GM12878 (cell line): ENCODE measurements around the gene RAB3C. TPM values are rescaled to one million over a fixed set of nuclear protein-coding genes. Genes with fewer than 3 reads are reported as not detected.

Experiments used
- ATAC-seq: fragments of 200-7000 bp; cut with Tn5 transposase; 3 replicates; pipeline ENCODE4 v1.9.1; 2020; ENCODE audit warnings: mild to moderate bottlenecking, moderate library complexity
- BruUV-seq: library from RNA; stranded (reverse); fragments of 400-500 nt; replicated peaks from 2 replicates; lab custom pipeline; 2021; lab: Mats Ljungman, UMichigan
- CTCF ChIA-PET: fragments of 300-600 bp; sonication (Branson Sonifier 250); formaldehyde crosslinking; extraction: SDS; loops from one replicate; lab custom pipeline; 2021; ENCODE audit warnings: inconsistent platforms; lab: Yijun Ruan, JAX
- POLR2A ChIA-PET: fragments of 350-600 bp; formaldehyde crosslinking; extraction: SDS; loops from one replicate; lab custom pipeline; 2021; ENCODE audit warnings: inconsistent platforms; lab: Charles Lee
- RAD21 ChIA-PET: fragments of 300-600 bp; sonication (Branson Sonifier 250); formaldehyde crosslinking; loops from one replicate; lab custom pipeline; 2023; ENCODE audit warnings: antibody characterized with exemption; ENCODE audit not compliant: unreplicated experiment; lab: Charles Lee
- SMC1A ChIA-PET: fragments of 300-600 bp; sonication (Branson Sonifier 250); formaldehyde crosslinking; loops from one replicate; lab custom pipeline; 2023; ENCODE audit not compliant: unreplicated experiment, uncharacterized antibody; lab: Charles Lee
- DNase-seq: peaks from one replicate; pipeline ENCODE4 v3.0.0-alpha.2; 2011; ENCODE audit warnings: low read depth, low spot score
- FAIRE-seq: peaks from 3 replicates; lab custom pipeline; 2011; peaks lifted over from hg19 to GRCh38; lab: Jason Lieb, UNC
- H2AFZ ChIP-seq: 2 replicates; pipeline ENCODE4 v1.6.0; 2011; ENCODE audit warnings: low read depth, low read length, control low read depth; ENCODE audit not compliant: control insufficient read depth
- H3K27ac ChIP-seq: 2 replicates; pipeline ENCODE4 v1.5.1; 2011; ENCODE audit warnings: control low read depth; ENCODE audit not compliant: control insufficient read depth, insufficient read depth
- H3K27me3 ChIP-seq, 2 experiments: replicated peaks in 1 of 2; 2 replicates each; pipeline versions ENCODE4 v1.6.0 to v1.6.1; 2011; ENCODE audit warnings: low read length in 1 of 2; ENCODE audit not compliant: control insufficient read depth in 2 of 2, insufficient read depth in 2 of 2
- H3K36me3 ChIP-seq, 2 experiments: 2 replicates each; pipeline ENCODE4 v1.5.1; 2011; ENCODE audit warnings: low read length in 1 of 2; ENCODE audit not compliant: control insufficient read depth in 2 of 2, insufficient read depth in 2 of 2
- H3K4me1 ChIP-seq: 2 replicates; pipeline ENCODE4 v1.6.1; 2011; ENCODE audit warnings: mild to moderate bottlenecking, low read length, moderate library complexity, mixed read lengths; ENCODE audit not compliant: control insufficient read depth, insufficient read depth
- H3K4me2 ChIP-seq: 2 replicates; pipeline ENCODE4 v1.6.0; 2011; ENCODE audit warnings: control low read depth; ENCODE audit not compliant: control insufficient read depth, insufficient read depth
- H3K4me3 ChIP-seq: fragments of 200-600 bp; sonication (generic); 2 replicates; pipeline ENCODE4 v1.5.1; 2016
- H3K79me2 ChIP-seq: 2 replicates; pipeline ENCODE4 v1.6.0; 2011; ENCODE audit warnings: low read length; ENCODE audit not compliant: control insufficient read depth, insufficient read depth
- H3K9ac ChIP-seq: 2 replicates; pipeline ENCODE4 v1.8.0; 2011; ENCODE audit warnings: low read length, control low read depth, mixed read lengths; ENCODE audit not compliant: control insufficient read depth, insufficient read depth
- H3K9me3 ChIP-seq: replicated peaks from 3 replicates; pipeline ENCODE4 v1.5.1; 2011; ENCODE audit warnings: mild to moderate bottlenecking, low read length; ENCODE audit not compliant: control insufficient read depth, insufficient read depth
- H4K20me1 ChIP-seq: 2 replicates; pipeline ENCODE4 v1.6.0; 2011; ENCODE audit not compliant: control insufficient read depth, insufficient read depth
- BRCA1 ChIP-seq: IDR thresholded peaks from 2 replicates; pipeline ENCODE4 v1.6.1; 2011; ENCODE audit warnings: low read depth, low read length, improper control_type of control experiment
- CEBPB ChIP-seq, 2 experiments: fragments of 150-350 bp in 1 of 2; IDR thresholded peaks; 2 replicates each; pipeline ENCODE4 v1.6.1; 2012 to 2014; ENCODE audit warnings: low read depth in 2 of 2, low read length in 2 of 2, borderline replicate concordance in 1 of 2, inconsistent platforms in 1 of 2
- CREM ChIP-seq: IDR thresholded peaks from 2 replicates; pipeline ENCODE4 v1.6.1; 2014; ENCODE audit warnings: antibody characterized with exemption, low read depth
- GATAD2B ChIP-seq: fragments of 450-650 bp; conservative IDR thresholded peaks from 2 replicates; pipeline ENCODE4 v1.6.1; 2017; ENCODE audit warnings: low read depth, mild to moderate bottlenecking, moderate library complexity
- HCFC1 ChIP-seq: fragments of 150-350 bp; IDR thresholded peaks from 2 replicates; pipeline ENCODE4 v1.6.1; 2014; ENCODE audit warnings: low read length
- IKZF1 ChIP-seq: fragments of 450-650 bp; conservative IDR thresholded peaks from 2 replicates; pipeline ENCODE4 v1.6.1; 2017; ENCODE audit warnings: antibody characterized with exemption, mild to moderate bottlenecking
- NFYA ChIP-seq: IDR thresholded peaks from 2 replicates; pipeline ENCODE4 v1.6.1; 2011; ENCODE audit warnings: low read depth, mild to moderate bottlenecking, low read length, improper control_type of control experiment, borderline replicate concordance
- RELA ChIP-seq: fragments of 450-650 bp; IDR thresholded peaks from 2 replicates; pipeline ENCODE4 v1.8.0; 2014; ENCODE audit warnings: borderline replicate concordance; ENCODE audit not compliant: partially characterized antibody
- ZNF217 ChIP-seq: fragments of 450-650 bp; IDR thresholded peaks from 2 replicates; pipeline ENCODE4 v1.6.1; 2017; ENCODE audit warnings: antibody characterized with exemption, mild to moderate bottlenecking
- ZNF274 ChIP-seq: IDR thresholded peaks from one replicate; pipeline ENCODE4 v1.8.0; 2011; ENCODE audit not compliant: insufficient read length, insufficient read depth
- ZNF384 ChIP-seq: IDR thresholded peaks from 2 replicates; pipeline ENCODE4 v1.6.1; 2012; ENCODE audit warnings: low read depth, mild to moderate bottlenecking, low read length, improper control_type of control experiment, borderline replicate concordance
- ZNF622 ChIP-seq: fragments of 450-650 bp; IDR thresholded peaks from 2 replicates; pipeline ENCODE4 v1.6.1; 2017; ENCODE audit warnings: mild to moderate bottlenecking, inconsistent platforms
- WGBS: methylation state at CpG from one replicate; pipeline ENCODE4 v1.1.6; 2016; ENCODE audit warnings: low lambda C conversion rate; ENCODE audit not compliant: insufficient replicate concordance, insufficient coverage; ENCODE audit errors: missing lambda C conversion rate; 5-methylcytosine and 5-hydroxymethylcytosine counted together
- in situ Hi-C: fragments of 300-500 bp; cut with MboI; formaldehyde crosslinking; loops from 9 replicates; pipeline ENCODE4 v1.14.3; 2018; ENCODE audit warnings: mixed read lengths
- intact Hi-C: fragments of 100-400 bp; cut with micrococcal nuclease; formaldehyde crosslinking; loops from one replicate; pipeline ENCODE4 v1.14.2; 2022; ENCODE audit not compliant: unreplicated experiment
- polyA plus RNA-seq, 11 experiments: library from polyadenylated mRNA; depleted of rRNA in 4 of 11; unstranded in 6 of 11; stranded (reverse) in 5 of 11; fragments of >200 nt; fragmentation: Nextera tagmentation in 4 of 11; fragmentation: Illumina TruSeq in 1 of 11; extraction: Ambion mirVana in 4 of 11; extraction: Trizol in 1 of 11; gene quantifications; 1 replicate in 1 of 11; 2 replicates in 10 of 11; pipeline versions ENCODE4 v1.2.1 to v1.2.3, GENCODE V29; 2011 to 2016; ENCODE audit warnings: inconsistent platforms in 2 of 11, missing spikeins in 2 of 11, low read depth in 1 of 11
- total RNA-seq, 4 experiments: library from RNA; depleted of rRNA in 3 of 4; stranded (reverse); fragments of >200 nt in 3 of 4; fragmentation: Illumina TruSeq in 1 of 4; extraction: Trizol in 1 of 4; gene quantifications; 2 replicates each; pipeline versions ENCODE4 v1.2.1 to v1.2.3, GENCODE V29; 2013 to 2021
- TF ChIP-seq, protein P1 (sequence below): fragments of 150-350 bp; IDR thresholded peaks from 2 replicates; pipeline ENCODE4 v1.6.1; 2014; ENCODE audit warnings: mild to moderate bottlenecking, low read depth, low read length
- TF ChIP-seq, protein P2 (sequence below): fragments of 450-650 bp; IDR thresholded peaks from 2 replicates; pipeline ENCODE4 v1.6.1; 2016; ENCODE audit warnings: mild to moderate bottlenecking, moderate library complexity, borderline replicate concordance

The RAB3C gene
- total and polyA plus RNA-seq, 10 of the 15 experiments (the other 5 are each of a cell fraction or from before 2014, with no cell fraction given): not detected

DNA sequence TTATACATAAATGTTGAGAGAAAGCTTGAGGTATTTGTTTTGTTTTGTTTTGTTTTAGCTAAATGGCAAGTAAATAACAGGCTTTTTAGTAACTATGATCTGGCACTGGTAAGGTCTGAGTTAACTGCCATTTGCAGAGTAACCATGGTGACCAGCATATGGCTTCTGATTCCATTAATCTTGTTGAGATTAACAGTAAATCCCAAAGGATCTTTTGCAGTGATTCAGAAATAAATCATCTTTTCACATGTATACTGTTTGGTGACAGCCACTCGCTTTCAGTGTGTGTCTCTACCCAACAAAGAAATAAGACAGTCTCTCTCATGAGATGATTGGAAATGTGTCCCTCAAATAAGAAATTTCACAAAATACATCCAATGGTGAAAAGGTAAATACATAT lies 235.6 kb downstream of the RAB3C start:
- BruUV-seq: no TSS peak
- Histone ChIP-seq H3K4me1 (no peaks in the 10 kb centered on the region), H3K9ac (no peak overlapping the region), H3K79me2 (no peaks in the 10 kb centered on the region), H3K27ac (no peak overlapping the region), H3K9me3 (no peaks in the 10 kb centered on the region), H3K27me3 (peaks cover 0 to 1% of the 10 kb centered on the region in 2 experiments; a peak in 1 of 4 replicates), H3K4me3 (no peak overlapping the region), H2AFZ (no peak overlapping the region), H3K4me2 (no peak overlapping the region), H3K36me3 (no peaks in the 10 kb centered on the region), H4K20me1 (no peaks in the 10 kb centered on the region)
- ChIA-PET POLR2A (no interaction called here), CTCF (interaction anchor here (1.2 to 2.2 kb wide), 3 partner anchors 31 to 340 kb away, joined by 4 to 5 read pairs (median 5); no protein-coding TSS in a partner anchor), RAD21 (interaction anchor here (1.2 kb wide), 1 partner anchor 32 kb away, joined by 3 read pairs; no protein-coding TSS in a partner anchor), SMC1A (interaction anchor here (0.8 to 1.3 kb wide), 2 partner anchors 75 to 101 kb away, joined by 3 read pairs; no protein-coding TSS in a partner anchor)
- intact Hi-C loops: no loop called here
- ATAC-seq: no peak
- 75% methylated on average over 1 of the region's 1 CpG for WGBS
- in situ Hi-C loops: no loop called here
- no peak for DNase-seq
- TF ChIP-seq GATAD2B (no peak), ZNF384 (no peak), IKZF1 (no peak), BRCA1 (no peak), ZNF274 (no peak), RELA (no peak), HCFC1 (no peak), NFYA (no peak), ZNF622 (no peak), CREM (no peak), CEBPB (IDR thresholded peaks at IDR 0.05; ENCODE audit: borderline replicate concordance in 1 of 2, low read depth in 2 of 2, low read length in 2 of 2) (no peak), ZNF217 (no peak)
- TF ChIP-seq, protein P1, sequence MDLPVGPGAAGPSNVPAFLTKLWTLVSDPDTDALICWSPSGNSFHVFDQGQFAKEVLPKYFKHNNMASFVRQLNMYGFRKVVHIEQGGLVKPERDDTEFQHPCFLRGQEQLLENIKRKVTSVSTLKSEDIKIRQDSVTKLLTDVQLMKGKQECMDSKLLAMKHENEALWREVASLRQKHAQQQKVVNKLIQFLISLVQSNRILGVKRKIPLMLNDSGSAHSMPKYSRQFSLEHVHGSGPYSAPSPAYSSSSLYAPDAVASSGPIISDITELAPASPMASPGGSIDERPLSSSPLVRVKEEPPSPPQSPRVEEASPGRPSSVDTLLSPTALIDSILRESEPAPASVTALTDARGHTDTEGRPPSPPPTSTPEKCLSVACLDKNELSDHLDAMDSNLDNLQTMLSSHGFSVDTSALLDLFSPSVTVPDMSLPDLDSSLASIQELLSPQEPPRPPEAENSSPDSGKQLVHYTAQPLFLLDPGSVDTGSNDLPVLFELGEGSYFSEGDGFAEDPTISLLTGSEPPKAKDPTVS: no peak
- TF ChIP-seq, protein P2, sequence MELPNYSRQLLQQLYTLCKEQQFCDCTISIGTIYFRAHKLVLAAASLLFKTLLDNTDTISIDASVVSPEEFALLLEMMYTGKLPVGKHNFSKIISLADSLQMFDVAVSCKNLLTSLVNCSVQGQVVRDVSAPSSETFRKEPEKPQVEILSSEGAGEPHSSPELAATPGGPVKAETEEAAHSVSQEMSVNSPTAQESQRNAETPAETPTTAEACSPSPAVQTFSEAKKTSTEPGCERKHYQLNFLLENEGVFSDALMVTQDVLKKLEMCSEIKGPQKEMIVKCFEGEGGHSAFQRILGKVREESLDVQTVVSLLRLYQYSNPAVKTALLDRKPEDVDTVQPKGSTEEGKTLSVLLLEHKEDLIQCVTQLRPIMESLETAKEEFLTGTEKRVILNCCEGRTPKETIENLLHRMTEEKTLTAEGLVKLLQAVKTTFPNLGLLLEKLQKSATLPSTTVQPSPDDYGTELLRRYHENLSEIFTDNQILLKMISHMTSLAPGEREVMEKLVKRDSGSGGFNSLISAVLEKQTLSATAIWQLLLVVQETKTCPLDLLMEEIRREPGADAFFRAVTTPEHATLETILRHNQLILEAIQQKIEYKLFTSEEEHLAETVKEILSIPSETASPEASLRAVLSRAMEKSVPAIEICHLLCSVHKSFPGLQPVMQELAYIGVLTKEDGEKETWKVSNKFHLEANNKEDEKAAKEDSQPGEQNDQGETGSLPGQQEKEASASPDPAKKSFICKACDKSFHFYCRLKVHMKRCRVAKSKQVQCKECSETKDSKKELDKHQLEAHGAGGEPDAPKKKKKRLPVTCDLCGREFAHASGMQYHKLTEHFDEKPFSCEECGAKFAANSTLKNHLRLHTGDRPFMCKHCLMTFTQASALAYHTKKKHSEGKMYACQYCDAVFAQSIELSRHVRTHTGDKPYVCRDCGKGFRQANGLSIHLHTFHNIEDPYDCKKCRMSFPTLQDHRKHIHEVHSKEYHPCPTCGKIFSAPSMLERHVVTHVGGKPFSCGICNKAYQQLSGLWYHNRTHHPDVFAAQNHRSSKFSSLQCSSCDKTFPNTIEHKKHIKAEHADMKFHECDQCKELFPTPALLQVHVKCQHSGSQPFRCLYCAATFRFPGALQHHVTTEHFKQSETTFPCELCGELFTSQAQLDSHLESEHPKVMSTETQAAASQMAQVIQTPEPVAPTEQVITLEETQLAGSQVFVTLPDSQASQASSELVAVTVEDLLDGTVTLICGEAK: no peak
- FAIRE-seq: no peak
